GM18868 (cell line): ENCODE measurements around the gene FAM117A.
"Not testable (repeated sequence)": the region's sequence is repeated elsewhere in the genome, so short reads cannot be mapped to it uniquely, and the experiment has no call there.

ENCODE experiments used
- ATAC-seq: cut with Tn5 transposase; IDR thresholded peaks from one replicate; pipeline ENCODE4 v1.9.1; 2021; ENCODE audit warnings: mild to moderate bottlenecking, moderate library complexity; ENCODE audit not compliant: unreplicated experiment

The FAM117A gene

DNA sequence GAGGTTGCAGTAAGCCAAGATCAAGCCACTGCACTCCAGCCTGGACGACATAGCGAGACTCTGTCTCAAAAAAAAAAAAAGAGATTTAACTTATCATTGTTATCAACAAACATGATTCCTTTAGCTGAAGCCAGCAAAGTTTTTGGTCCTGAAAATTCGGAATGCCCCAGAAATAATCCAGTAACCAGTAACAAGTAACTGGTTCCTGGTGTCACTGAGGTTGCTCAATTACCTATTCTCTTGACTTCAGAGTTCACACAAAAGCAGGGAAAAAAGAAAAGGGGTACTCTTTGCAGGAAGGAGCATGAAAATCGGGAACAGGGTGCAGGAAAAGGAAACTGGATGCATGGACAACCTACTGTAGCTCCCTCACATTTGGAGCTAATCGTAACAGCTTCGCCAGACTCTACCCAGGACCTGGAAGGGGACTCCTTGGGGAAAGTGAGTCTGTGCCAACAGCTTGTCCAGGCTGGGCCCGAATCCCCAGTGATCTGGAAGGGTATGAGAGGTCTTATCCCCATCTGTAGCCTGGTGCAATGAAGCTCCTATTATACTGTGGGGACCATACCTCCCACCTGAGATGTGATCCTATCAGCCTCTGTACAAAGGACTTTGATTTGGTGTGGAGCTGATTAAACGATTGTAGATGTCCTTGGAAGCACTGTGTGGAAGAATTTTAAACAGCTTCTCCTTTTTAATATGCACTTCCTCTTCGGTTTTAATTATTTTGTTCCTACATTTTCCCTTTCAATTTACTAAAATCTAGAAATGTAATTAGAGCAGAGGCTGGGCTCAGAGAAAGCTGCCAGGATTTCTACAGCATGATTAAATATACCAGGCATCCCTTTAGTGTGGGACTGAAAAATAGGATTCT, 82.6 kb downstream of the FAM117A start:
- no peak for ATAC-seq

DNA sequence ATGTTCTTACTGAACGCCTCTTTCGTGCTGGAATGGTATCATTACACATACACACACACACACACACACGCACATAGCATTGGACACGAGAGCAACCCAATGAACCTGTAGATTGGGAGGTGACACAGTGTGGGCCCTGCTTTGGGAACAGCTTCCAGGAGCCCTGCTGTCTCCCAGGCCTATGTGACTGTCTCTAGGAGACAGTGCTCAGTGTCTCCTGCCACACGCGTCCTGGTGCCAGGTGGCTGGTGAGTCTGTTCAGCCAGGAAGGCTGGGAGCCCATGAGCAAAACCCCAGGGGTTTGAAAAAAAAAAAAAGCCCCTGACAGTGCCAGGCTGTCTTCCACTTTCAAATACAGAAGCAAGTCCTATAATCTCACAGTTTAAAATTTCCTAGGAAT, 83.6 kb downstream of the FAM117A start:
- no peak for ATAC-seq

DNA sequence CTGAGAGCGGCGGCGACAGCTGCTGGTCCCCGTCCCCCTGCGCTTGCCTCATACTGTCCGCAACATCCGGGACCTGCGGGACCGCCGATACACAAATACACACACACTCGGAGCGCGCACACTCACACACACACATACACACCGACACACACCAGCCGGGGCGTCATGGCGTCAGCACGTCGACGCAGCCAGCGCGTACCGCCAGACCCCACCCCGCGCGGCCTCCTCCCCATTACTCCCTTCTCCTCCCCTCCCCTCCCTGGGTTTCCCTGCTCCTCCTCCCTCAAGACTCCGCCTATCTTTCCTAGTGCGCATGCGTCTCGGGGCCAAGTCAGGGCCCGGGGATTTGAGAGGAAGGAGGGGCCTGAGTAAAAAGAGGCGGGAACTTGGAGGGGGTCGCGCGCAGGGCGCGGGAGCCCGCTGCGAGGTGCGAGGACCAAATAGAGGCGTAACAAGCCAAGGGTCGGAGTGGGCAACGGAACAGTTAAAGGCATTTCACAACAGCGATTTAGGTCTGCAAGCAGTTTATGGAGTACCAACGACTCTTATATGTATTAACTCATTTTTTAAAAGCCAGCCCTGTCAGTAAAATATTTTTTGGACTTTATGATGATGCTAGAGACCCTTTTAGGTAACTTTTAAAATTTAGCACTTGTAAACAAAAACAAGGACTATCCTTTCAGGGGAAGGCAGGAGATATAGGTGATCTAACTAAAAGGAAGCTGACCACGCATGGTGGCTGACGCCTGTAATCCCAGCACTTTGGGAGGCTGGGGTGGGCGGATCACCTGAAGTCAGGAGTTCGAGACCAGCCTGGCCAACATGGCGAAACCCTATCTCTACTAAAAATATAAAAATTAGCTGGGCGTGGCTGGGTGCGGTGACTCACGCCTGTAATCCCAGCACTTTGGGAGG, 85.7 kb downstream of the FAM117A start, which contains the start of gene SPOP:
TSS of gene SPOP (minus strand) at position 165 of the 915 bp plus-strand sequence. CDS start 55,287 bp downstream, outside the sequence.
- peak; percentile 81 for ATAC-seq

DNA sequence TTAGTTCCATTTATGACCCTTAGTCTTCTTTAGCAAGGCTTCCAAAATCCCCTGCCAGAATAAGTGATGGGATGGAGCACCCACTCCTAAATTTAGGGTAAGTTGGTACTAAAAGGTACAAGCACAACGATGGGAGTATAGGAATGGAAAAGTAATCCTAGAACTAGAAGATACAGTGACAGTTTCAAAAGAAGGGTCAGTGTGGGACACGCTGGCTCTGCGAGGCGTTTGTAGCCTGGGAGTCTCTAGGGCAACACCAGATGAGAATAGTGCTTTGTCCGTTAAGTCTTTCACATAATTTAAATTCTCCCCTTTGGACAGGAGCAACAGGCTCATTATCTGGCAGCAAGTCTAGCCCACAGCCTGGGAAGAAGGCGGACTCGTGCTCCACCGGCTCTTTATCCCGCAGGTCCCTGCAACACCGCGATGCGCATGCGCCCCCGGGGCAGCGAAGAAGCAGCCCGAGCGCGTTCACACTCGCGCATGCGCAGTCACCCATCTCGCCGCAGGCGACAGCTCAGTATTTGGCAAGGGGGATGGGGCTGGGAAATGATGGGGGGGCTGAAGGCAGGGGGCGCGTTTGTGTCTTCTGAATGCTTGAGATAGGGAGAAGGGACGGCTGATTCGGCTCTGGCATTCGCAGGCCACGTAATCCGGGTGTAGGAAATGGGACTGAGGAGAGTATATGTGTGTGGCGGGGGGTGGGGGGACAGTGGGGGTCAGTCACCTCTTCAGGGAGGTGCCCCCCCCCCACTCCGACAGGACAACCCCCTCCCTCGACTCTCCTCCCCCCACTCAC, 86.6 kb downstream of the FAM117A start:
- ATAC-seq = peak; percentile 54

DNA sequence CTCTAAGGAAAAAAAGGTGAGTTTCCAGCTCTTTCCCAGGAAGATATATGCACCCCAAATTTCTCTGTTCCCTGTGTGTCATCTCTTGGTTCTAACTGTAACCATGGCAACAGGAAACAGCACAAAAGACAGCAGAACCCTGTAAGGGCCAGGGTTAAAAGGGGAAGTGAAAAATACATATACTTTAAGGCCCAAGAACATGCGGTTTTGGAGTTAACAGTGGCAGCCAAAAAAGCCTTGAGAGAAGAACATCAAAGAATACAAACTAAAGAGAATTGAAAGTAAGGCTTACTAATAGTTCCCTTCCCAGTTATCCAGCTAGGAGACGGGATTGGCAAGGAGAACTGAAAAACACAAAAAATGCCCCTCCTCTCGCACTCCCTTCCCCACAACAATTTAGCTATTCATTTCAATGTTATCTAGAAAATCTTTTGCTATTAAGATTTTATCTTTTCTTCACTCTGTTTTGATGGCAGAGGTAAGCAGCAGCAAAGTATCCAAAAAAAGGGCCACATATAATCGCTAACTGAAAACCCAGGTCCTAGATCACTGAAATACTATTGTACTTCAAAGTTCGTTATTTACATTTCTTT, 87.6 kb downstream of the FAM117A start:
- ATAC-seq = peak; percentile 69

DNA sequence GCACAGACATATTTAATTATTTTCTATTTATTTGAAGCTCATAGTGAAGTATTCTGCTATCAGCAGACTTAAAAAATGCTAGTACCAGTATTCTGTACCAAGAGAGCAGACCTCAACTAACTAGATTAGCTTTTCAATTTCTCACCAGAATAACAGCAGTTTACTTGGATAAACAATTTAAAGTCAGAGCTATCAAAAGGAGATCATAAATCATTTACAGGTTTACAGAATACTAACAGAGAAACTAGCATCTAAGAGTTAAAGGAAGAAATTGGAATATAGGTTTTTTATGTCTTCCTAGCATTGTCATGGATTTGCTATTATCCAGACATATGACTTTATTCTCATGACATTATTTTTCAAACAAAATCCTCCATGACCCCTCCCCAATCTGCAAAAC, 89.4 kb downstream of the FAM117A start:
- ATAC-seq = no peak

DNA sequence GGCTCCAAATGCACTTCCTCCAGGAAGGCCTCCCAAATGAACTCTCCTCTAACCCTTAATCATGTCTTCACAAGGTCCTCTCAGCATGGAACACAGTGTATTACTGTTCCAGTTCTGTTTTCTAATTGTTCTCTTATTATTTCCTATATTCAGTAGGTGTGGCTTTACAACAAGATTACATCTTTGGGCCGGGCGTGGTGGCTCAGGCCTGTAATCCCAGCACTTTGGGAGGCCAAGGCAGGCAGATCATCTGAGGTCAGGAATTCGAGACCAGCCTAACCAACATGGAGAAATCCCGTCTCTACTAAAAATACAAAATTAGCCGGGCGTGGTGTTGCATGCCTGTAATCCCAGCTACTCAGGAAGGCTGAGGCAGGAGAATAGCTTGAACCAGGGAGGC, 90.3 kb downstream of the FAM117A start:
- ATAC-seq = not testable (repeated sequence)

DNA sequence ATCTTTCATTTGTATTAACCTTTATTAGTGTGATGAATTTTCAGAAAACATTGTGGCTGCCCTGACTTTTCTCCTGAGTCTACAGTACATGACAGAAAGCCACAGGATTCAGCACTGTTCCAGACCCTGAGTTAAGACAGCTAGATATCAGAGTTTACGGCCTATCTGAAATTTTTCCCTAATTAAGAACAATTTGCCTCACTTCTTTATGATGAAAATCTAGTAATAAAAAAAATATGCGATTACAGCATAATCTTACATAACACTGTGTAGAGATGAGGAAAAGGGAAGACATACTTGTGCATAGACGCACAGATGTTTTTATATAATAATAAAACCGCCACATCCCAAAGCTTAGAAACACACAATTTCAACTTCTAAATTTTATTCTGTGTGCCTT, 93.3 kb downstream of the FAM117A start:
- ATAC-seq = no peak

DNA sequence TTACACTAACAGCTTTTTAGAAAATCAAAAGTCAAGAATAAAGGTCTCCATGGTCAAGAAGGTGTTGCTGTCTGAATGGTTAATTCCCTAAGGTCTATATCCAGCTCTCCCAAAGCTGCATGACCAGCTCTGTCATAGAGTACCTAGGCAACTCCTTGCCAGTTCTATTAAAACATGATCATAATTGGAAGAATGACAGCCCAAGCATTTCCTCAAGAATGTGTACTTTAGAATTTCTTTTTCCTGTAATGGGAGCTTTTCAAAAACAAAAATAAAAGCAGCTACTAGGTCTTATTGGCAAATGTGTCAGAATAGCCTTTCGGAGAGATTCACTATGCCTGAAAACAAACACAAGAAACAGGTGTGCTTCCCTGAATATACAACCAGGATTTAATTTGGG, 93.9 kb downstream of the FAM117A start:
- ATAC-seq = no peak

DNA sequence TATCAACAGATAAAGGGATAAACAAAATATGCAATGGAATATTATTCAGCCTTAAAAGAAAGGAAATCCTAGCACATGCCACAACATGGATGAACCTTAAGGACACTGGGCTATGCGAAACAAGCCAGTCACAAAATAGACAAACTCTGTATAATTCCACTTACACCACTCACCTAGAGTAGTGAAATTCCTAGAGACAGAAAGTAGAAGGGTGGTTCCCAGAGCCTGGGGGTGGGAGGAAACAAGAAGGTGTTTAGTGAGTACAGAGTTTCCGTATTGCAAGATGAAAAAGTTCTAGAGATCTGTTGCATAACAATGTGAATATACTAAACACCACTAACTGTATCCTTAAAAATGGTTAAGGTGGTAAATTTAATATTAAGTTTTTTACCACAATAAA, 96.1 kb downstream of the FAM117A start:
- no peak for ATAC-seq

DNA sequence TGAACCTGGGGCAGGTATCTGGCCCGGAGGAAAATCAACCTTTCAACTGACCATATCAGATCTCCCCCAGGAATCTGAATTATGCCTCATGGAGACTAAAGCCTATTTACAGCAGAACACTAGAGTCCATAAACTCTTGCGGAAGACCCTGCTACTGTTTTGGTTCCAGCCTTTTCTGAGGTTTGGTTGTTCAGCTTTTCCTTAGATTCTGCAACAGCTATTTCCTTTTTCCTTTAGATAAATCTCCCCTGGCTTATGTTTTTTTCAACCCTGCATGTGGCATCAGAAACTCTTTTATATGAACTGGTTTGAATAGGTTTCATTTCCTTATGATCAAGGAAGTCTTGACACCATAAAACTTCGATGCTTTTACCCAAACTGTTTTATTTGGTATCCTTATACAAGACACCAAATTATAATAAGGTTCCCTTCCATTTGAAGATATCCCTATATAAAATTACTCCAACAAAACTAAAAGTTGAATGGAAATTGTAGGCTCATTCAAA, 99.2 kb downstream of the FAM117A start:
- ATAC-seq = no peak
